ENCODE results near the gene MLC1.

MLC1 gene

DNA sequence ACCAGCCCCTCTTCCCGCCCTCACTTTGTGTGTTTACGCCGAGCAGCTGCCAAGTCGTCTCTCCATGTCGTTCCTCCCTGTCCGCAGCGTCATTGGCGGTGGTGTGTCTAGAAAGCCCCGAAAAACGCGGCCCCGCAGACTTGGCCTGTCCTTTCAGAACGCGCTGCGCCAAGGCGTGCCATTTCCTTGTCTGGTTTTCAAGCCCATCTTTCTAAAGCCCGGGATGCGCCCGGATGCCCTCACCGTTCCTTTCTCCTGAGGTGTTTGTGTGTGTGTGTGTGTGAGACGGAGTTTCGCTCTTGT lies 5.1 kb upstream of the MLC1 start:
- no peak overlapping the region for H2AFZ ChIP-seq (ENCODE audit: low read depth)
- no peaks in the 10 kb centered on the region; the same call in 1 of the 2 replicates for H3K27me3 ChIP-seq (ENCODE audit: insufficient read depth, low read depth)
- H3K4me1 ChIP-seq (ENCODE audit: low read depth, poor library complexity, severe bottlenecking): no peaks in the 10 kb centered on the region
- H3K36me3 ChIP-seq (ENCODE audit: insufficient read depth): no peaks in the 10 kb centered on the region
- H3K9ac ChIP-seq: no peak overlapping the region
- H3K79me2 ChIP-seq (ENCODE audit: insufficient read depth, low read depth): no peaks in the 10 kb centered on the region
- TF ChIP-seq, protein P1, sequence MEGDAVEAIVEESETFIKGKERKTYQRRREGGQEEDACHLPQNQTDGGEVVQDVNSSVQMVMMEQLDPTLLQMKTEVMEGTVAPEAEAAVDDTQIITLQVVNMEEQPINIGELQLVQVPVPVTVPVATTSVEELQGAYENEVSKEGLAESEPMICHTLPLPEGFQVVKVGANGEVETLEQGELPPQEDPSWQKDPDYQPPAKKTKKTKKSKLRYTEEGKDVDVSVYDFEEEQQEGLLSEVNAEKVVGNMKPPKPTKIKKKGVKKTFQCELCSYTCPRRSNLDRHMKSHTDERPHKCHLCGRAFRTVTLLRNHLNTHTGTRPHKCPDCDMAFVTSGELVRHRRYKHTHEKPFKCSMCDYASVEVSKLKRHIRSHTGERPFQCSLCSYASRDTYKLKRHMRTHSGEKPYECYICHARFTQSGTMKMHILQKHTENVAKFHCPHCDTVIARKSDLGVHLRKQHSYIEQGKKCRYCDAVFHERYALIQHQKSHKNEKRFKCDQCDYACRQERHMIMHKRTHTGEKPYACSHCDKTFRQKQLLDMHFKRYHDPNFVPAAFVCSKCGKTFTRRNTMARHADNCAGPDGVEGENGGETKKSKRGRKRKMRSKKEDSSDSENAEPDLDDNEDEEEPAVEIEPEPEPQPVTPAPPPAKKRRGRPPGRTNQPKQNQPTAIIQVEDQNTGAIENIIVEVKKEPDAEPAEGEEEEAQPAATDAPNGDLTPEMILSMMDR (conservative IDR thresholded peaks at IDR 0.05; ENCODE audit: low read depth, low read length): no peak
- no peaks in the 10 kb centered on the region for H4K20me1 ChIP-seq (ENCODE audit: insufficient read depth)
- no peak overlapping the region for H3K27ac ChIP-seq
- H3K4me2 ChIP-seq: no peak overlapping the region
- H3K4me3 ChIP-seq (IDR thresholded peaks at IDR 0.05; ENCODE audit: insufficient read depth, low read depth, low read length): no peak overlapping the region

DNA sequence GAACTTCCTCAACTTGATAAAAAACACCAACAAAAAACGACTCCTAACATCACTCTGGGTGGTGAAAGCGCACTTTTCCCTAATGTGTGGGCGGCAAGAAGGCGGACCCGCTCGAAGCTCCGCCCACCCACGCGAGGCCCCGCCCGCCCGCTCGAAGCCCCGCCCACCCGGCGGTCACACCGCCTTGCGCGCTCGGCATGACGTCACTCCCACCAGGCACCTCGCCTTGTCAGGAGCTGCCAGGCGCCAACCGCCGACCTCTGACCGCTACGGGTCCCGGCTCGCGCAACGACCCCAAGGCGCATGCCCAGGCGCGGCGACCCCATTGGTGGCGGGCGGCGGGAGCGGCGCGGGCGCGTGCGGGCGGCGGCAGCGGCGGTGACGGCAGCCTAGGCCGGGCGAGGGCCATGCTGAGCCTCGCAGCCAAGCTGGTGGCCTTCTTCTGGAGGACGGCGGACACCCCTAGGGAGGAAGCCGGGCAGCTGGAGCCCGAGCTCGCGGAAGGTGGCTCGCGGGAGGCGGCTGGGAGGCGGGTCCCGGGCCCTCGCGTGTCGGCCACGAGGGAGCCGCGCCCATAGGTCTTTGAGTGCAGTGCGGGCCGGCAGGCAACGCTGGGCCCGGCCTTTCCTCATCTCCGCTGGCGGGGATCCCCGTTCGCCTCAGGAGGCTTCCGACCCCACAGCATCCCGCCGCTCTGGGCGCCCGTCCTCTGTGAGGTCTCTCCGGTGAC lies 4.6 kb upstream of the MLC1 start, which contains the start of gene MOV10L1:
MOV10L1 (plus strand) TSS at position 325 of the 730 bp plus-strand sequence; CDS start at position 408, 83 bp downstream.
- Histone ChIP-seq H3K36me3 (ENCODE audit: insufficient read depth) (no peaks in the 10 kb centered on the region), H3K4me1 (ENCODE audit: low read depth, poor library complexity, severe bottlenecking) (no peaks in the 10 kb centered on the region), H3K79me2 (ENCODE audit: insufficient read depth, low read depth) (no peaks in the 10 kb centered on the region), H3K4me2 (no peak within 1 kb of the TSS), H3K27ac (no peak within 1 kb of the TSS), H4K20me1 (ENCODE audit: insufficient read depth) (no peaks in the 10 kb centered on the region), H2AFZ (ENCODE audit: low read depth) (no peak within 1 kb of the TSS), H3K9ac (no peak within 1 kb of the TSS), H3K27me3 (ENCODE audit: insufficient read depth, low read depth) (peaks cover 3% of the 10 kb centered on the region; the same call in 1 of the 2 replicates), H3K4me3 (IDR thresholded peaks at IDR 0.05; ENCODE audit: insufficient read depth, low read depth, low read length) (no peak within 1 kb of the TSS)
- TF ChIP-seq, protein P1 (conservative IDR thresholded peaks at IDR 0.05; ENCODE audit: low read depth, low read length): no peak

DNA sequence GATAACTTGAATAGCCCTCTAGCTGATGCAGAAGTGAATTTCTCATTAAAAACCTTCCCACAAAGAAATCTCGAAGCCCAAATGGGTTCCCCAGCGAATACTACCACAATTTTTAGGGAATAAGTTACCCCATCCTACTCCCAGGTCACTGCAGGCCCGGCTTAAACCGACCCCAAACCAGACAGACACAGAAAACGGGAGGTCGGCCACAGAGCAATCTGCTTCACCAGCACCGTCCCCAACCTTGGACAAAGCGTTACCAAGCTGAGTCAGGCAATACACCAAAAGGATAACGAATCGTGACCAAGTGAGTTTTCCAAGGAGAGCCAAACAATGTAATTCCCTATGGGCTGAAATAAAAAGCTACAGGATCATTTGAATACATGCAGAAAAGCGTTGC lies 4.0 kb upstream of the MLC1 start:
- H3K27ac ChIP-seq: no peak overlapping the region
- TF ChIP-seq, protein P1 (conservative IDR thresholded peaks at IDR 0.05; ENCODE audit: low read depth, low read length): no peak
- H3K27me3 ChIP-seq (ENCODE audit: insufficient read depth, low read depth): peaks cover 4% of the 10 kb centered on the region; the same call in 1 of the 2 replicates

DNA sequence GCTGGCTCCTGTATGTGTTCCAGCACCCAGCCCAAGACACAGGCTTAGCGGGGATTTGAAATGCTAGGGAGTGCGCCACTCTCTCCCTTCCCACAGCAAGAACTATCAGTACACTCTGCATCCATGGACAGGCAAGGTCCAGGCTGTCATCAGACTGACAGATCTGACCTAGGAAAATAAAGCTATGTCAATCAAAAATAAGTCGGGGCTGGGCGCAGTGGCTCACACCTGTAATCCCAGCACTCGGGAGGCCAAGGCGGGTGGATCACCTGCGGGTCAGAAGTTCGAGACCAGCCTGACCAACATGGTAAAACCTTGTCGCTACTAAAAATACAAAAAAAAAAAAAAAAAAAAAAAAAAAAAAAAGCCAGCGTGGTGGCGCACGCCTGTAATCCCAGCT lies 2.9 kb upstream of the MLC1 start:
- Histone ChIP-seq H3K79me2 (ENCODE audit: insufficient read depth, low read depth) (no peaks in the 10 kb centered on the region), H4K20me1 (ENCODE audit: insufficient read depth) (no peaks in the 10 kb centered on the region), H3K27ac (no peak overlapping the region), H2AFZ (ENCODE audit: low read depth) (no peak overlapping the region), H3K4me1 (ENCODE audit: low read depth, poor library complexity, severe bottlenecking) (no peaks in the 10 kb centered on the region), H3K36me3 (ENCODE audit: insufficient read depth) (no peaks in the 10 kb centered on the region), H3K9ac (no peak overlapping the region), H3K4me2 (no peak overlapping the region), H3K4me3 (IDR thresholded peaks at IDR 0.05; ENCODE audit: insufficient read depth, low read depth, low read length) (no peak overlapping the region), H3K27me3 (ENCODE audit: insufficient read depth, low read depth) (peaks cover 4% of the 10 kb centered on the region; the same call in 1 of the 2 replicates)
- TF ChIP-seq, protein P1 (conservative IDR thresholded peaks at IDR 0.05; ENCODE audit: low read depth, low read length): no peak

More for the DNA sequence above, 4.0 kb upstream of the MLC1 start:
- Histone ChIP-seq H2AFZ (ENCODE audit: low read depth) (no peak overlapping the region), H3K9ac (no peak overlapping the region), H3K4me3 (IDR thresholded peaks at IDR 0.05; ENCODE audit: insufficient read depth, low read depth, low read length) (no peak overlapping the region), H3K4me1 (ENCODE audit: low read depth, poor library complexity, severe bottlenecking) (no peaks in the 10 kb centered on the region), H3K36me3 (ENCODE audit: insufficient read depth) (no peaks in the 10 kb centered on the region), H4K20me1 (ENCODE audit: insufficient read depth) (no peaks in the 10 kb centered on the region), H3K79me2 (ENCODE audit: insufficient read depth, low read depth) (no peaks in the 10 kb centered on the region), H3K4me2 (no peak overlapping the region)
